OCI-LY1 (cell line): Measurements from ENCODE around the gene GRID2.

Experiments used
- H2AFZ ChIP-seq: fragments of 200-600 bp; sonication (generic), shearing (Covaris generic); 2 replicates; pipeline ENCODE4 v1.6.0; 2014; ENCODE audit warnings: antibody characterized with exemption, mild to moderate bottlenecking, low read length
- H3F3A ChIP-seq: fragments of 200-600 bp; sonication (generic), shearing (Covaris generic); 2 replicates; pipeline ENCODE4 v1.6.0; 2014; ENCODE audit warnings: mild to moderate bottlenecking, antibody characterized with exemption, low read length, moderate library complexity; ENCODE audit not compliant: insufficient read depth
- H3K27ac ChIP-seq: fragments of 200-600 bp; sonication (generic); 2 replicates; pipeline ENCODE4 v1.5.1; 2014; ENCODE audit warnings: low read length, mixed run types, mild to moderate bottlenecking, low read depth; ENCODE audit not compliant: poor library complexity, severe bottlenecking
- H3K27me3 ChIP-seq: fragments of 200-600 bp; sonication (generic); 2 replicates; pipeline ENCODE4 v1.6.0; 2014; ENCODE audit warnings: antibody characterized with exemption, mild to moderate bottlenecking, low read length, moderate library complexity; ENCODE audit not compliant: insufficient read depth
- H3K36me3 ChIP-seq: fragments of 200-600 bp; sonication (generic); 2 replicates; pipeline ENCODE4 v1.6.1; 2014; ENCODE audit warnings: mild to moderate bottlenecking, antibody characterized with exemption, low read length, moderate library complexity, mixed read lengths; ENCODE audit not compliant: insufficient read depth
- H3K4me1 ChIP-seq: fragments of 200-600 bp; sonication (generic); 2 replicates; pipeline ENCODE4 v1.5.1; 2014; ENCODE audit warnings: mild to moderate bottlenecking, low read length, moderate library complexity; ENCODE audit not compliant: insufficient read depth, severe bottlenecking
- H3K4me2 ChIP-seq: fragments of 200-600 bp; sonication (generic), shearing (Covaris generic); 2 replicates; pipeline ENCODE4 v1.6.1; 2014; ENCODE audit warnings: low read length
- H3K4me3 ChIP-seq: fragments of 200-600 bp; sonication (generic); 2 replicates; pipeline ENCODE4 v1.5.1; 2014; ENCODE audit warnings: low read length, low read depth, mild to moderate bottlenecking, mixed read lengths; ENCODE audit not compliant: poor library complexity, severe bottlenecking
- H3K79me2 ChIP-seq: fragments of 200-600 bp; shearing (Covaris generic); 2 replicates; pipeline ENCODE4 v1.6.1; 2016; ENCODE audit warnings: mixed run types, low read length, mixed read lengths; ENCODE audit not compliant: insufficient read depth
- H3K9ac ChIP-seq: fragments of 200-600 bp; sonication (generic), shearing (Covaris generic); 2 replicates; pipeline ENCODE4 v1.6.1; 2014; ENCODE audit warnings: mild to moderate bottlenecking, low read length, mixed read lengths
- H3K9me2 ChIP-seq: fragments of 200-600 bp; sonication (generic), shearing (Covaris generic); 2 replicates; pipeline ENCODE4 v1.6.1; 2014; ENCODE audit warnings: low read depth, mild to moderate bottlenecking, low read length, mixed read lengths
- H3K9me3 ChIP-seq: fragments of 200-600 bp; shearing (Covaris generic); 2 replicates; pipeline ENCODE4 v1.6.1; 2014; ENCODE audit warnings: low read length, mixed read lengths
- H4K20me1 ChIP-seq: fragments of 200-600 bp; sonication (generic), shearing (Covaris generic); 2 replicates; pipeline ENCODE4 v1.6.0; 2016; ENCODE audit warnings: mild to moderate bottlenecking, low read length; ENCODE audit not compliant: insufficient read depth
- CTCF ChIP-seq: fragments of 200-600 bp; sonication (generic), shearing (Covaris generic); IDR thresholded peaks from 2 replicates; pipeline ENCODE4 v1.5.1; 2017; ENCODE audit warnings: mild to moderate bottlenecking, antibody characterized with exemption, low read length, moderate library complexity, mixed read lengths
- EZH2 ChIP-seq: fragments of 200-600 bp; sonication (generic), shearing (Covaris generic); IDR thresholded peaks from 2 replicates; pipeline ENCODE4 v1.8.0; 2017; ENCODE audit warnings: borderline replicate concordance, mixed run types, mild to moderate bottlenecking, antibody characterized with exemption, low read length, moderate library complexity, mixed read lengths

Gene GRID2

GRCh38 chr4:93337196-93337595 is 1033.4 kb downstream of the GRID2 start:
- no peak for TF ChIP-seq EZH2
- TF ChIP-seq CTCF: no peak
- Histone ChIP-seq H3K4me3 (no peak overlapping the region), H4K20me1 (no peaks in the 10 kb centered on the region)

GRCh38 chr4:93342738-93343137 is 1039.0 kb downstream of the GRID2 start:
- no peaks in the 10 kb centered on the region for H3K9me3 ChIP-seq
- H3K4me2 ChIP-seq: no peak overlapping the region
- no peaks in the 10 kb centered on the region for H3K79me2 ChIP-seq
- H3K4me1 ChIP-seq: no peaks in the 10 kb centered on the region
- H3K27me3 ChIP-seq: no peaks in the 10 kb centered on the region
- TF ChIP-seq EZH2 (no peak), CTCF (no peak)
- no peak overlapping the region for H3K4me3 ChIP-seq
- H3K27ac ChIP-seq: no peak overlapping the region
- H2AFZ ChIP-seq: no peak overlapping the region
- no peaks in the 10 kb centered on the region for H3K36me3 ChIP-seq
- no peaks in the 10 kb centered on the region for H3F3A ChIP-seq
- no peaks in the 10 kb centered on the region for H3K9me2 ChIP-seq
- H4K20me1 ChIP-seq: no peaks in the 10 kb centered on the region
- H3K9ac ChIP-seq: no peak overlapping the region

More at GRCh38 chr4:93337196-93337595, 1033.4 kb downstream of the GRID2 start:
- no peaks in the 10 kb centered on the region for H3F3A ChIP-seq
- no peak overlapping the region for H3K4me2 ChIP-seq
- H3K79me2 ChIP-seq: no peaks in the 10 kb centered on the region
- H3K9me3 ChIP-seq: no peaks in the 10 kb centered on the region
- H3K36me3 ChIP-seq: no peaks in the 10 kb centered on the region
- no peaks in the 10 kb centered on the region for H3K9me2 ChIP-seq
- H3K9ac ChIP-seq: no peak overlapping the region
- no peak overlapping the region for H2AFZ ChIP-seq
- H3K27ac ChIP-seq: no peak overlapping the region
- no peaks in the 10 kb centered on the region for H3K27me3 ChIP-seq
- no peaks in the 10 kb centered on the region for H3K4me1 ChIP-seq

- Histone ChIP-seq H3K9me3 (no peaks in the 10 kb centered on the region), H3K4me1 (no peaks in the 10 kb centered on the region), H3F3A (no peaks in the 10 kb centered on the region), H3K9ac (no peak overlapping the region), H3K79me2 (no peaks in the 10 kb centered on the region), H3K27me3 (no peaks in the 10 kb centered on the region), H3K4me2 (no peak overlapping the region), H3K27ac (no peak overlapping the region), H3K9me2 (no peaks in the 10 kb centered on the region), H3K4me3 (no peak overlapping the region), H4K20me1 (no peaks in the 10 kb centered on the region), H3K36me3 (no peaks in the 10 kb centered on the region), H2AFZ (no peak overlapping the region)
- TF ChIP-seq EZH2 (no peak), CTCF (no peak)
Measured at GRCh38 chr4:93346840-93347239, 1043.1 kb downstream of the GRID2 start.
